Endothelial cell of umbilical vein (primary cell): ENCODE results near the gene UVRAG.

Experiments used
- CTCF ChIP-seq, 2 donors: IDR thresholded peaks; 1 replicate in 1 of 2; 2 replicates in 1 of 2; pipeline ENCODE4 v1.5.1; 2011; ENCODE audit warnings: low read length in 2 of 2, mild to moderate bottlenecking in 2 of 2, moderate library complexity in 2 of 2, control low read depth in 1 of 2, inconsistent platforms in 1 of 2, low read depth in 1 of 2; ENCODE audit not compliant: insufficient read depth in 1 of 2; ENCODE audit errors: extremely low read depth in 1 of 2
- POLR2A ChIP-seq: IDR thresholded peaks from 2 replicates; pipeline ENCODE4 v1.6.1; 2012; ENCODE audit warnings: low read depth, mild to moderate bottlenecking, control low read depth, low read length

DNA sequence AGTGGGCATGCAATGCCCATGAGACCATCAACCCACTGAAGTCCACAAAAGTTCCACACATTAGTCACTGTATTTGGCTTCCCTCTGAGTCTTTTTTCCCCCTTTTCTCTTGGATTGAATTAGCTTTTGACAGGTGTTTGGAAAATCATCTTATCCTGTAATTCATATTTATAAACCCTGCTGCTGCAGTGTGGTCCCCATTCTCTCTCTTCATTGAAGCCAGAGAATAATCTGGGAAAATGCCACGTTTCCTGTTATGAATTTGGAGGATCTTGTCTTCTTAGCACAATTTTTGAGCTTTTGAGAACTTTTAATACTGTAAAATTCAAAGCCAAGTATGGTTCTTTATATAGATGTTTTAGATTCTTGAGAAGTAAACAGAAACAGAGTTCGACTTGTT is 84.8 kb downstream of the UVRAG start:
- TF ChIP-seq CTCF (IDR thresholded peaks at IDR 0.05; ENCODE audit: extremely low read depth in 1 of 2, insufficient read depth in 1 of 2, low read depth in 1 of 2, low read length in 2 of 2) = no peak
- no peak for TF ChIP-seq POLR2A
